ENCODE measurements around the gene CD59.
"Not testable (repeated sequence)": the region's sequence is repeated elsewhere in the genome, so short reads cannot be mapped to it uniquely, and the experiment has no call there.

The CD59 gene

GRCh38 chr11:33733980-33734379 lies 2.2 kb downstream of the CD59 start:
- FAIRE-seq (no peak), DNase-seq (ENCODE audit: insufficient read length, low spot score) (no peak)
- no peak for TF ChIP-seq CTCF (IDR thresholded peaks at IDR 0.05; ENCODE audit: insufficient read depth, missing control alignments)

GRCh38 chr11:33731723-33732531 lies 4.3 kb downstream of the CD59 start:
- DNase-seq (ENCODE audit: insufficient read length, low spot score) (no peak), FAIRE-seq (no peak)
- TF ChIP-seq CTCF (IDR thresholded peaks at IDR 0.05; ENCODE audit: insufficient read depth, missing control alignments), result no peak

GRCh38 chr11:33730716-33731115 lies 5.5 kb downstream of the CD59 start:
- FAIRE-seq (no peak), DNase-seq (ENCODE audit: insufficient read length, low spot score) (no peak)
- TF ChIP-seq CTCF (IDR thresholded peaks at IDR 0.05; ENCODE audit: insufficient read depth, missing control alignments), result no peak

- not testable (repeated sequence) for DNase-seq (ENCODE audit: insufficient read length, low spot score); FAIRE-seq
These were observed 7.1 kb downstream of the CD59 start for GRCh38 chr11:33729072-33729664.

GRCh38 chr11:33727539-33727938 lies 8.7 kb downstream of the CD59 start:
- not testable (repeated sequence) for FAIRE-seq; DNase-seq (ENCODE audit: insufficient read length, low spot score)

- DNase-seq (ENCODE audit: insufficient read length, low spot score) (no peak), FAIRE-seq (no peak)
- no peak for TF ChIP-seq CTCF (IDR thresholded peaks at IDR 0.05; ENCODE audit: insufficient read depth, missing control alignments)
These were observed 10.7 kb downstream of the CD59 start for GRCh38 chr11:33725496-33725895.

GRCh38 chr11:33724644-33725035 lies 11.6 kb downstream of the CD59 start:
- DNase-seq (ENCODE audit: insufficient read length, low spot score) (no peak), FAIRE-seq (no peak)
- TF ChIP-seq CTCF (IDR thresholded peaks at IDR 0.05; ENCODE audit: insufficient read depth, missing control alignments), result no peak

- no peak for DNase-seq (ENCODE audit: insufficient read length, low spot score)
- no peak for FAIRE-seq
- no peak for TF ChIP-seq CTCF (IDR thresholded peaks at IDR 0.05; ENCODE audit: insufficient read depth, missing control alignments)
These were observed 12.9 kb downstream of the CD59 start for GRCh38 chr11:33723238-33723881.
